ENCODE results near the gene PPP1R2B.

Gene PPP1R2B

GRCh38 chr5:156879665-156880285, 29.7 kb downstream of the PPP1R2B start:
- DNase-seq (ENCODE audit: low read depth in 2 of 2) = no peak

DNA sequence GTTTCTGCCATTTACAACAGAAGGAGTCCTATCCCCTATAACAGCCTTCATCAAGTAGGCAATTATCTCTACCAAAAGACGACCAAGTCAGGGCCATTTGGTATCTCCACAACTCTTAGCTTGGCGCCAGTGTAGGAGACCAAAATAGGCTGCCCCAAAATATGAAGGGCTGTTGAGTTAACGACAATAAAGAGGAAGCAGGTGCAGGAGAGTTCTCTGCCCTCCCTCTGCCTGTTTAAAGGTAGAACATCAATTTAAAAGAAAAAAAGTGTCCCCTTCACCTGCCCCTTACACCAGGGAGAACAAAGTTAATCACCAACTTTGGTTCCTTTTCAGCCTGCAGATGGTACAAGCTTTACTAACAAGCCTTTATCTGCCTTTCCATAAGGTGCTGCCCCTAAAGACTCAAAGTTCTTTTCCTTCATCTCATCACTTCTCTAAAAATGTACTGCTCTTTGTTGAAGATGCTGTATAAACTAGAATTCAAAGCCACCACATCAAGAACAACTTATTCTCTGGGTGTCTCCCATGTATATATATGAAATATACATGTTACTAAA, 33.3 kb downstream of the PPP1R2B start:
- DNase-seq (ENCODE audit: low read depth in 2 of 2) = no peak

DNA sequence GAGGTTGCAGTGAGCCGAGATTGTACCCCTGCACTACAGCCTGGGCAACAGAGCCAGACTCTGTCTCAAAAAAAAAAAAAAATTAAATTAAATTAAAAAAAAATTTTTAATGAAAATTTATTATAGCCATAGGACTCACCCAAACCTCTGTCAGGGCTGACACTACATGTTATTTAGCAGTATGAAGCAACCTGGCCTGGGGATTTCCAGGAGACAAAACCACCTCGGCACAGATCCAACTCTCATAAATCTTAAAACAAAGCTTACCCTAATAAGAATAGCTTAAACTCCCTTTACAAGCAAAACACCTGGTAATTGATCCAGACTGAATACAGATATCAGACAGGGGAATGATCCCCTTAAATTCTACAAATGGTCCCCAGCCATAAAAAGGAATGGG, 38.4 kb downstream of the PPP1R2B start:
- no peak for DNase-seq (ENCODE audit: low read depth in 2 of 2)

DNA sequence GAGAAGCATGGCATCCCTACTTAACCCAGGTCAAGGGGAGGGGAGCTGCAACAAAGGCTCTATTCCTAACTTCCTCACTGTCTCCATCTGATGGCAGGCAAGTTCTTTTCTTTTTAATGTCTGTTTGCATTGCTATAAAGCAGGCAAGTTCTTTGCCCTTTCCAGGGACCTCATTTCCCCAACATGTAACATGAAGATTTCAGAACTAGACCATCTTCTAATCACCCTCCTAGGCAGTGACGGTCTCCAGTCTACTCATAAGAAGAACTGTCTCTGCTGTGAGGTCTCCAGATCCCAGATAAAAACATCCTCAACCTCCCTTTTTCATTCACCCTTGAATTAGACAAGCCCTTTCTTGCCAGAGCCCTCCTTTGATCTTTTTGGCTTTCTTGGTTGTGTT, 42.1 kb downstream of the PPP1R2B start:
- DNase-seq (ENCODE audit: low read depth in 2 of 2) = no peak

DNA sequence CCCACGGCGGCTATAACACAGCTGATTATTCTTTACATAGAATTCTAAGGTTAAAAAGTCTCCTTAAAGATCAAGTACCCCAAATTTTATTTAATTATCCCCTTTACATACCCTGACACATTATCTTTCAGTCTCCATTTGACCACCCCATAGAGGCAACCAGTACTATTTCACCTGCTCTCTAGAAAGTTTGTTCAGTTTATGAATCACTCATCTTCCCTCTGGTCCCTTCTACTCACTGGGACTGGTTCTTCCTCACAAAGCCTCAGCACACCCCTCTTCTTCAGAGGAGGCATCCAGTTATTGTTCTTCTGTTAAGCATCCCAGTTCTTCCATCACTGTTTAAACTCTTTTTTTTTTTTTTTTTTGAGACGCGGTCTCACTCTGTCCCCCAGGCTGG, 42.8 kb downstream of the PPP1R2B start:
- no peak for DNase-seq (ENCODE audit: low read depth in 2 of 2)

GRCh38 chr5:156893517-156893916, 43.4 kb downstream of the PPP1R2B start:
- DNase-seq (ENCODE audit: low read depth in 2 of 2) = no peak

DNA sequence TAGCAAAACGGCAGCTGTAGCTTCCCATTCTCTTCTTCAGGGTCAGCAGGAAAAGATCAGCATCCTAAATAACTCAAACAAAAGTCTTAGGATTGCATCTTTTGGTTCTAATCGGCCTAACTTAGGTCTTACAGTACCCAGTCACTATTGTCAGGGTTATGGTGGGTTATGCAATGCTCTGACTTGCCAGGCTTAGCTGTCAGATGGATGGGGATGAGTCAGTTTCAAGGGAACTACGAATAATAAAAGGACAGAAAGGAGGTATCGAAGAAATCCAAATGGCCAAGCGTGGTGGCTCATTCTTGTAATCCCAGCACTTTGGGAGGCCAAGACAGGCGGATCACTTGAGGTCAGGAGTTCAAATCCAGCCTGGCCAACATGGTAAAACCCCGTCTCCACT, 46.5 kb downstream of the PPP1R2B start:
- no peak for DNase-seq (ENCODE audit: low read depth in 2 of 2)

Measured in stimulated activated CD8-positive, alpha-beta memory T cell treated with anti-CD3 and anti-CD28 coated beads, Interleukin-7, amount 100 ng/mL, for 1 hour (primary cell).